H1 (cell line): ENCODE data around the gene ARHGEF26. TPM values are rescaled to one million over a fixed set of nuclear protein-coding genes. Genes with fewer than 3 reads are reported as not detected.

Experiments
- CTCF ChIA-PET: fragments of 300-600 bp; sonication (Branson Sonifier 250); formaldehyde crosslinking; loops from one replicate; lab custom pipeline; 2021; ENCODE audit not compliant: partially characterized antibody; lab: Charles Lee
- POLR2A ChIA-PET: fragments of 300-600 bp; sonication (Branson Sonifier 250); formaldehyde crosslinking; loops from one replicate; lab custom pipeline; 2021; ENCODE audit warnings: inconsistent platforms; ENCODE audit not compliant: partially characterized antibody; lab: Charles Lee
- DNase-seq, 2 experiments: peaks; one replicate each; pipeline versions ENCODE4 v3.0.0 to v3.0.0-alpha.2; 2010 to 2022; ENCODE audit warnings: low spot score in 2 of 2, low read depth in 1 of 2, mixed read lengths in 1 of 2
- FAIRE-seq: peaks from 2 replicates; lab custom pipeline; 2011; peaks lifted over from hg19 to GRCh38; lab: Jason Lieb, UNC
- H2AFZ ChIP-seq: 2 replicates; pipeline ENCODE4 v1.8.1; 2012; ENCODE audit warnings: low read length, inconsistent platforms
- H2AK5ac ChIP-seq: 2 replicates; pipeline ENCODE4 v1.6.1; 2013; ENCODE audit warnings: low read depth, low read length
- H2BK120ac ChIP-seq: replicated peaks from 2 replicates; pipeline ENCODE3; 2013; ENCODE audit warnings: low read depth, low read length, inconsistent platforms
- H2BK12ac ChIP-seq: 2 replicates; pipeline ENCODE4 v1.6.1; 2013; ENCODE audit warnings: low read depth, low read length
- H2BK15ac ChIP-seq: 2 replicates; pipeline ENCODE4 v1.6.1; 2013; ENCODE audit warnings: low read length
- H2BK20ac ChIP-seq: 2 replicates; pipeline ENCODE4 v1.6.1; 2013; ENCODE audit warnings: low read length
- H2BK5ac ChIP-seq: 2 replicates; pipeline ENCODE4 v1.6.1; 2013; ENCODE audit warnings: low read depth, low read length
- H3K14ac ChIP-seq: 2 replicates; pipeline ENCODE4 v1.6.1; 2013; ENCODE audit warnings: inconsistent platforms; ENCODE audit not compliant: insufficient read length
- H3K18ac ChIP-seq: 2 replicates; pipeline ENCODE4 v1.6.1; 2013; ENCODE audit warnings: low read length; ENCODE audit errors: extremely low read depth
- H3K23ac ChIP-seq: 2 replicates; pipeline ENCODE4 v1.6.1; 2013; ENCODE audit warnings: inconsistent platforms; ENCODE audit not compliant: insufficient read length
- H3K23me2 ChIP-seq: 2 replicates; pipeline ENCODE4 v1.6.1; 2013; ENCODE audit warnings: low read depth, low read length
- H3K27ac ChIP-seq: 2 replicates; pipeline ENCODE4 v1.6.1; 2011; ENCODE audit warnings: low read depth, low read length, inconsistent platforms
- H3K27me3 ChIP-seq, 4 experiments: replicated peaks in 1 of 4; 1 replicate in 1 of 4; 2 replicates in 3 of 4; pipeline versions ENCODE4 v1.6.1 to v1.8.1; 2011 to 2013; ENCODE audit warnings: low read length in 3 of 4, mild to moderate bottlenecking in 3 of 4, inconsistent platforms in 2 of 4, mixed read lengths in 2 of 4, moderate library complexity in 1 of 4; ENCODE audit not compliant: control insufficient read depth in 3 of 4, insufficient read depth in 3 of 4; ENCODE audit errors: extremely low read depth in 1 of 4
- H3K36me3 ChIP-seq, 4 experiments: 2 replicates each; pipeline versions ENCODE4 v1.6.1 to v1.8.1; 2011 to 2013; ENCODE audit warnings: mild to moderate bottlenecking in 4 of 4, low read length in 3 of 4, moderate library complexity in 2 of 4, control low read depth in 1 of 4, inconsistent platforms in 1 of 4; ENCODE audit not compliant: insufficient read depth in 4 of 4, control insufficient read depth in 2 of 4
- H3K4ac ChIP-seq: replicated peaks from 2 replicates; pipeline ENCODE3; 2013; ENCODE audit warnings: low read length, low read depth, mixed read lengths, inconsistent platforms; ENCODE audit not compliant: insufficient read length
- H3K4me1 ChIP-seq, 4 experiments: replicated peaks in 1 of 4; 1 replicate in 1 of 4; 2 replicates in 3 of 4; pipeline versions ENCODE4 v1.6.1 to v1.8.1; 2011 to 2013; ENCODE audit warnings: low read length in 3 of 4, inconsistent platforms in 2 of 4, mixed read lengths in 1 of 4; ENCODE audit not compliant: insufficient read depth in 4 of 4, control insufficient read depth in 3 of 4
- H3K4me2 ChIP-seq, 2 experiments: 2 replicates each; pipeline versions ENCODE4 v1.6.1 to v1.8.1; 2011 to 2013; ENCODE audit warnings: low read depth in 2 of 2, low read length in 2 of 2, control low read depth in 1 of 2, inconsistent platforms in 1 of 2, mild to moderate bottlenecking in 1 of 2; ENCODE audit not compliant: insufficient read depth in 1 of 2
- H3K4me3 ChIP-seq, 4 experiments: fragments of 200-600, 300-600 bp in 1 of 4; sonication (generic), shearing (Covaris generic), sonication (Bioruptor Twin) in 1 of 4; 2 replicates each; pipeline versions ENCODE4 v1.5.1 to v1.8.1; 2011 to 2016; ENCODE audit warnings: low read length in 4 of 4, low read depth in 3 of 4, control low read depth in 2 of 4, inconsistent platforms in 2 of 4, mild to moderate bottlenecking in 2 of 4, mixed read lengths in 1 of 4, moderate library complexity in 1 of 4; ENCODE audit not compliant: insufficient read depth in 2 of 4; ENCODE audit errors: extremely low read depth in 1 of 4
- H3K56ac ChIP-seq: replicated peaks from 2 replicates; pipeline ENCODE3; 2013; ENCODE audit warnings: low read depth, mild to moderate bottlenecking, mixed read lengths, low read length, inconsistent platforms; ENCODE audit not compliant: insufficient read length
- H3K79me1 ChIP-seq: 2 replicates; pipeline ENCODE4 v1.6.1; 2013; ENCODE audit warnings: low read depth, low read length, control low read depth
- H3K79me2 ChIP-seq, 2 experiments: 2 replicates each; pipeline versions ENCODE4 v1.6.1 to v1.8.1; 2012 to 2013; ENCODE audit warnings: low read length in 2 of 2, mild to moderate bottlenecking in 2 of 2, inconsistent platforms in 1 of 2; ENCODE audit not compliant: insufficient read depth in 2 of 2, control insufficient read depth in 1 of 2
- H3K9ac ChIP-seq, 4 experiments: replicated peaks in 1 of 4; 1 replicate in 1 of 4; 2 replicates in 3 of 4; pipeline versions ENCODE4 v1.6.1 to v1.8.1; 2011 to 2013; ENCODE audit warnings: low read depth in 3 of 4, low read length in 3 of 4, control low read depth in 2 of 4, mild to moderate bottlenecking in 2 of 4, moderate library complexity in 2 of 4, inconsistent platforms in 1 of 4; ENCODE audit errors: extremely low read depth in 1 of 4
- H3K9me3 ChIP-seq, 2 experiments: 2 replicates each; pipeline versions ENCODE4 v1.6.1 to v1.8.1; 2012 to 2013; ENCODE audit warnings: mild to moderate bottlenecking in 2 of 2, moderate library complexity in 2 of 2, control low read depth in 1 of 2, inconsistent platforms in 1 of 2, low read depth in 1 of 2, low read length in 1 of 2, mixed read lengths in 1 of 2; ENCODE audit not compliant: insufficient read depth in 2 of 2
- H4K20me1 ChIP-seq, 2 experiments: replicated peaks in 1 of 2; 2 replicates each; pipeline versions ENCODE3 to v1.8.1; 2011 to 2013; ENCODE audit warnings: inconsistent platforms in 2 of 2, low read length in 2 of 2, mild to moderate bottlenecking in 1 of 2; ENCODE audit not compliant: insufficient read depth in 2 of 2, control insufficient read depth in 1 of 2
- H4K5ac ChIP-seq: 2 replicates; pipeline ENCODE4 v1.6.1; 2013; ENCODE audit warnings: low read length, low read depth, mixed read lengths, inconsistent platforms; ENCODE audit not compliant: insufficient read length
- H4K8ac ChIP-seq: 2 replicates; pipeline ENCODE4 v1.8.0; 2013; ENCODE audit warnings: mild to moderate bottlenecking, moderate library complexity, low read length, inconsistent platforms; ENCODE audit not compliant: insufficient read depth; ENCODE audit errors: extremely low read depth
- H4K91ac ChIP-seq: replicated peaks from 2 replicates; pipeline ENCODE3; 2013; ENCODE audit warnings: low read length, mixed read lengths, inconsistent platforms; ENCODE audit not compliant: insufficient read length
- BCL11A ChIP-seq, 2 experiments: IDR thresholded peaks; one replicate each; pipeline ENCODE4 v1.6.1; 2011; ENCODE audit warnings: low read depth in 2 of 2, low read length in 2 of 2, mild to moderate bottlenecking in 2 of 2
- CBX5 ChIP-seq: fragments of 300-800, 300-1000 bp; sonication (generic); IDR thresholded peaks from 2 replicates; pipeline ENCODE4 v1.7.1; 2016; ENCODE audit warnings: antibody characterized with exemption, low read length, low read depth
- POLR2AphosphoS5 ChIP-seq: IDR thresholded peaks from 2 replicates; pipeline ENCODE4 v1.6.1; 2011; ENCODE audit warnings: low read depth, low read length
- POU5F1 ChIP-seq: IDR thresholded peaks from 2 replicates; pipeline ENCODE4 v1.6.1; 2011; ENCODE audit warnings: low read depth, mild to moderate bottlenecking, low read length, moderate library complexity
- SP4 ChIP-seq: IDR thresholded peaks from 2 replicates; pipeline ENCODE4 v1.6.1; 2012; ENCODE audit warnings: low read length, inconsistent platforms
- WGBS, 2 experiments: shearing (Covaris generic) in 1 of 2; methylation state at CpG; one replicate each; pipeline versions ENCODE4 v1.1.6 to v1.1.7; 2013 to 2015; ENCODE audit warnings: low lambda C conversion rate in 2 of 2, mixed read lengths in 2 of 2, inconsistent platforms in 1 of 2, low coverage in 1 of 2, missing lambda C conversion rate in 1 of 2; ENCODE audit not compliant: insufficient replicate concordance in 2 of 2, insufficient coverage in 1 of 2, insufficient read length in 1 of 2; ENCODE audit errors: extremely low coverage in 1 of 2, missing lambda C conversion rate in 1 of 2; 5-methylcytosine and 5-hydroxymethylcytosine counted together
- polyA plus RNA-seq, 7 experiments: library from polyadenylated mRNA; depleted of rRNA in 3 of 7; stranded (reverse) in 5 of 7; unstranded in 2 of 7; fragments of >200 nt in 5 of 7; fragments of 200-250 nt in 2 of 7; gene quantifications; 1 replicate in 5 of 7; 2 replicates in 1 of 7; 4 replicates in 1 of 7; pipeline versions ENCODE4 v1.2.1 to v1.2.3, GENCODE V29; 2011 to 2013; ENCODE audit warnings: missing spikeins in 2 of 7, mixed read lengths in 2 of 7
- total RNA-seq: library from RNA; stranded (reverse); fragmentation: NEBNext Ultra II Directional; extraction: Animal tissue kit (Norgen Biotek cat#: 25700); gene quantifications from 2 replicates; pipeline ENCODE4 v1.2.1, GENCODE V29; 2021
- TF ChIP-seq, protein P1 (sequence below): IDR thresholded peaks from 2 replicates; pipeline ENCODE4 v1.6.1; 2012; ENCODE audit warnings: inconsistent platforms
- TF ChIP-seq, protein P2 (sequence below): IDR thresholded peaks from 2 replicates; pipeline ENCODE4 v1.6.1; 2011; ENCODE audit warnings: low read length, improper control_type of control experiment

The ARHGEF26 gene
- total and polyA plus RNA-seq, 2 of the 8 experiments (the other 6 are each of a cell fraction or from before 2014, with no cell fraction given) = 3.1 to 15.6 TPM

DNA sequence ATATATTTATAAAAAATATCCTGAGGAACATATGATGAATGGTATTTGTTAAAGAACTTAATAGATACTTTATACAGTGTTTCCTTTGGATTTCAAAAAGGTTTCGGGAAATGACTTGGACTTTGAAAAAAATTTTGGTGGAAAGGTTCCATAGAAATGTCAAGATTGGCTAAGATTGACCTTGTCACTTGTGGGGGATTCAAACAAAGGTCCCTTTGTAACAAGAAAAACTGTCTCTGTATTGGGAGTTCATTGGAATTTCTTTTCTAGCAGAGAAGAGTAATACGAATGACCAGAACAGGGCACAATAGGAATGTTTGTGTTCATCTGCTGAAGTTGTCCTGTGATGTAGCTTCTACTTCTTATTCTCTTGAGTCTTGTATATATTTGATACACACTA lies 43.2 kb downstream of the ARHGEF26 start:
- FAIRE-seq (no peak), DNase-seq (no peak)
- no peak overlapping the region for H4K5ac ChIP-seq
- H3K14ac ChIP-seq = no peak overlapping the region
- H3K18ac ChIP-seq = no peak overlapping the region
- no peaks in the 10 kb centered on the region for H3K79me2 ChIP-seq
- ChIA-PET CTCF (no interaction called here), POLR2A (no interaction called here)
- no peaks in the 10 kb centered on the region for H3K4me1 ChIP-seq
- H3K4me3 ChIP-seq = no peak overlapping the region
- no peak overlapping the region for H3K23ac ChIP-seq
- no peak overlapping the region for H2BK15ac ChIP-seq
- H3K23me2 ChIP-seq = no peaks in the 10 kb centered on the region
- WGBS, 2 experiments = 92% methylated on average over 2 of the region's 2 CpGs; no CpG with 5 or more reads in 1 of the 2 experiments
- no peak overlapping the region for H3K27ac ChIP-seq
- H2AFZ ChIP-seq = no peak overlapping the region
- no peak overlapping the region for H2BK12ac ChIP-seq
- no peak overlapping the region for H4K8ac ChIP-seq
- H3K56ac ChIP-seq = no peak overlapping the region
- no peak overlapping the region for H2BK20ac ChIP-seq
- H3K9me3 ChIP-seq = no peaks in the 10 kb centered on the region
- no peak overlapping the region for H3K9ac ChIP-seq
- no peak overlapping the region for H2BK5ac ChIP-seq
- TF ChIP-seq, protein P1, sequence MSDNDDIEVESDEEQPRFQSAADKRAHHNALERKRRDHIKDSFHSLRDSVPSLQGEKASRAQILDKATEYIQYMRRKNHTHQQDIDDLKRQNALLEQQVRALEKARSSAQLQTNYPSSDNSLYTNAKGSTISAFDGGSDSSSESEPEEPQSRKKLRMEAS = no peak
- TF ChIP-seq, protein P2, sequence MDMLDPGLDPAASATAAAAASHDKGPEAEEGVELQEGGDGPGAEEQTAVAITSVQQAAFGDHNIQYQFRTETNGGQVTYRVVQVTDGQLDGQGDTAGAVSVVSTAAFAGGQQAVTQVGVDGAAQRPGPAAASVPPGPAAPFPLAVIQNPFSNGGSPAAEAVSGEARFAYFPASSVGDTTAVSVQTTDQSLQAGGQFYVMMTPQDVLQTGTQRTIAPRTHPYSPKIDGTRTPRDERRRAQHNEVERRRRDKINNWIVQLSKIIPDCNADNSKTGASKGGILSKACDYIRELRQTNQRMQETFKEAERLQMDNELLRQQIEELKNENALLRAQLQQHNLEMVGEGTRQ = no peak
- TF ChIP-seq CBX5 (no peak), BCL11A (IDR thresholded peaks at IDR 0.05; ENCODE audit: low read depth in 2 of 2, low read length in 2 of 2) (no peak), POLR2AphosphoS5 (no peak), SP4 (no peak), POU5F1 (no peak)
- H3K27me3 ChIP-seq = peaks cover 0 to 1% (median 0%) of the 10 kb centered on the region in 4 experiments; a peak in 1 of 7 replicates
- no peak overlapping the region for H4K91ac ChIP-seq
- H2AK5ac ChIP-seq = no peak overlapping the region
- H3K4ac ChIP-seq = no peak overlapping the region
- no peak overlapping the region for H3K4me2 ChIP-seq
- no peaks in the 10 kb centered on the region for H3K36me3 ChIP-seq
- H2BK120ac ChIP-seq = no peak overlapping the region
- no peaks in the 10 kb centered on the region for H4K20me1 ChIP-seq
- H3K79me1 ChIP-seq = no peaks in the 10 kb centered on the region
